HG02943 (cell line): ENCODE results near the gene COMMD7.

Experiments used
- ATAC-seq: cut with Tn5 transposase; IDR thresholded peaks from one replicate; pipeline ENCODE4 v1.9.1; 2021; ENCODE audit warnings: mild to moderate bottlenecking, low read depth, moderate library complexity; ENCODE audit not compliant: unreplicated experiment

COMMD7 gene

DNA sequence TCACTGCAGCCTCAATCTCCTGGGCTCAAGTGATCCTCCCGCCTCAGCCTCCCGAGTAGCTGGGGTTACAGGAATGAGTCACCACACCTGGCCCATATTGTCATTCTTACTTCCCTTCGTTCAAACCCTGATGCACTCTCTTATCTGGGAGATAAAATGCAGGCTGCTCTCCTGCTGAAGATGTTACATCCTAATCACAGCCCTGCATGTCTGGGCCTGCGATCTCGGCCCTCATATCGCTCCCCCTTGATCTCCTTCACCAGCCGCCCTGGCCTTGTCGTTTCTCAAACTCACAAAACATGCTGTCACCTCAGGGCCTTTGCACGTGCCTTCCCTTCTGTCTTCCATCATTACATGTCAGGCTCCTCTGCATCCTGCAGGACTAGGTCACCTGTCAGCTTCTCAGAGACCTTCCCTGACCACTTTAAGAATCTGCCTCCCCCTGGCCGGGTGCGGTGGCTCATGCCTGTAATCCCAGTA lies 60.7 kb downstream of the COMMD7 start:
- ATAC-seq, result no peak

GRCh38 chr20:32681175-32682084 lies 61.8 kb downstream of the COMMD7 start:
- ATAC-seq, result no peak

GRCh38 chr20:32680544-32681174 lies 62.6 kb downstream of the COMMD7 start:
- no peak for ATAC-seq

- ATAC-seq, result no peak
Observed at GRCh38 chr20:32678948-32679347, 64.3 kb downstream of the COMMD7 start.

DNA sequence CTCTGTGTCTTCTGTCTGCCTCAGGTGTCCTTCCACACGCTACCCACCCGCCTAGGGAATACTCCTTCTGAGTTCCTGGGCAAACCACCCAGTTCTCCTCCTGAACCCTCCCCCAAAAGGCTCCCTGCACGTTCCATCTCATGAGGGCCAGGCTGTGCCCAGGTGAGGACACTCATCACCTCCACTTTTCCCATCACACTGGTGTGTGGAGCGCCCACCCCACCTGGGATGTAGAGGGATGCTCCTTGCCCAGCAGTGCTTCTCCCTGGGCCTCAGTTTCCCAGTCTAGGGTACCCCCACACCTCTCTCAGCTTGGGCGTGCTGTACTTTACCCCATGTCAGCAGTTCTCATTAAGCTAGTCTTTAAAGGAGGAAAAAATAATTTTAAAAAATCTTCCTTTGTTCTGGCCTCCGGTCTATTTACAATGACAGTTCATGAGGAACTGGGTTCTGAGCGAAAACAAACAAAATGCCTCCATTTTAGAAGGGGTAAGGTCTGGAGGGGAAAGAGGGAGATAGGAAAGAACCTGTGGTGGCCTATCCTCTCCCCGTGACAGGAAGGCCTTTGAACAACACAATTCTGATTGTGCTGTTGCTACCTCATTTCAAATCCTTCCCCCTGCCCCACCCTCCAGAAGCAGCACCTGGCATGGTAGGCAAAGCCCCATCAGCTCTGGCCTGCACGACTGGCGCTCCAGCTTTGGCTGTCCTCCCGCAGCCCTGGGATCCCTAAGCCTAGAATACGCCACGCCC lies 67.9 kb downstream of the COMMD7 start:
- no peak for ATAC-seq

GRCh38 chr20:32674362-32674789 lies 68.9 kb downstream of the COMMD7 start:
- ATAC-seq, result no peak

DNA sequence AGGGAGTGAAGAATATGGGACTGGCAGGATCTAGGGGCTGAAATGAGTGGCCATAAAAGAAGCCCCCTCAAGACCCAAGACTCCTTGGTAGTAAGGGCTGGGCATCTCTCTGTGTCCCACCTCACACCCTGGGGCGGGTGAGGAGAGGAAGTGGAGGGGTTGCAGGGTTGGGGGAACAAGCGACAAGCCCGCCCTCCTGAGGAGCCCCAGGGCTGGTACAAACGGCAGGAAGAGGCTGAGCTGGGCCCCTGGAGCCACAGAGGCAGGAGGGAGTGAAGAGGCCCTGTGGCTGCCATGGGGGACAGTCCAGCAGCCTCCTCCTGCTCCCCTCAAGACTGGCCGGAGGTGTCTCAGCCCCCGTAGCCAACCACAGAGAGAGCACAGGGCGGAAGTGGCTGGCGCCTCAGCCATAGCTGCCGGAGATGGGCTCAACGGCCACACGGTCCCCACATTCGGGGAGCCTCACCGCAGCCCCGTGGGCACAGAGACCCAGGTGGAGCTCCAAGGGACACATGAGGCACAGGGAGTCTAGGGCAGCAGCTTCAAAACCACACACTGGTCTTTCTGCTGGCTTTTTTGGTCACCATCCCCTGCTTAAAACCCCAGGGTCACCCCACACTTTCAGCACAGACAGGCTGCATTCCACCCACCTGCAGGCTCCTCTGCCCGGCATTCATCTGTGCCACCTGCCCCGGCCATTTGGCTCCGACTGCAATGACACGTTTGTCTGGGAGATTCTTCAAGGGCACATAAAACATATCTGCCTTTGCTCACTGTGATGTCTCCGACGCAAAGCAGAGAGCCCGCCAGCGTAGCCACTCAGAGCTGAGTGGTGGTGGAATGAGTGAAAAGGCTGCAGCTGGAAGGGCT lies 70.0 kb downstream of the COMMD7 start:
- peak; percentile 50 for ATAC-seq

GRCh38 chr20:32672394-32672981 lies 70.8 kb downstream of the COMMD7 start:
- peak; percentile 12 for ATAC-seq

- no peak for ATAC-seq
Observed at GRCh38 chr20:32670773-32671455, 72.4 kb downstream of the COMMD7 start.

GRCh38 chr20:32667027-32667426 lies 76.2 kb downstream of the COMMD7 start:
- no peak for ATAC-seq

GRCh38 chr20:32664678-32665159 lies 78.5 kb downstream of the COMMD7 start:
- ATAC-seq, result no peak

- no peak for ATAC-seq
Observed at GRCh38 chr20:32664012-32664677, 79.1 kb downstream of the COMMD7 start.

DNA sequence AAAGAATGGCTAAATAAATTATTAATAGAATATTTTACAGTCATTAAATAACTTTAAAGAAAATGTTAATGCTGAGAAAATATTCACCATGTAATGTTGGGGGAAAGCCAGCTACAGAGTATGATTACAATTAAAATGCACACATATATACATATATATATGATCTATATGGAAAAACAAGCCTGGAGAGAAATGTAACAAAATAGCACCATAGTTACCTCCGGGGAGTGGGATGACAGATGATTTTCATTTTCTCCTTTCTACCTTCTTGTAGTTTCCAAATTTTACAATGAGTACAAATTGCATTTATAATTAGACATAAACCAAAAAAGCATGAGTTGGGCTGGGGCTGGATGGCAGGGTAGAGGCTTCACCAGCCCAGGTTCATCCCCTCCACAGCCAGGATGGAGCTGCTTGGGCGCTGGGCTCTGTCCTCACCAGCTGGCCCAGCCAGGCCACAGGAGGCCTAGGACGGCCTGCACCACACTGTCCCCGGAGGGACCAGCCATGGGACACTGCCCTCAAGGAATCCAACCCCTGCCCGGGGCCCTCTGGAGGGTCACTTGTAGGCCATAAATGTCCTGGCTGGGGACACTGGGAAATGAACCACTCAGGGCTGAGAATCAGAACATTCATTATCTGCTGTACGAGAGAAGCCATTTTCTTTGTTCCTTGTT lies 79.8 kb downstream of the COMMD7 start:
- ATAC-seq, result no peak

DNA sequence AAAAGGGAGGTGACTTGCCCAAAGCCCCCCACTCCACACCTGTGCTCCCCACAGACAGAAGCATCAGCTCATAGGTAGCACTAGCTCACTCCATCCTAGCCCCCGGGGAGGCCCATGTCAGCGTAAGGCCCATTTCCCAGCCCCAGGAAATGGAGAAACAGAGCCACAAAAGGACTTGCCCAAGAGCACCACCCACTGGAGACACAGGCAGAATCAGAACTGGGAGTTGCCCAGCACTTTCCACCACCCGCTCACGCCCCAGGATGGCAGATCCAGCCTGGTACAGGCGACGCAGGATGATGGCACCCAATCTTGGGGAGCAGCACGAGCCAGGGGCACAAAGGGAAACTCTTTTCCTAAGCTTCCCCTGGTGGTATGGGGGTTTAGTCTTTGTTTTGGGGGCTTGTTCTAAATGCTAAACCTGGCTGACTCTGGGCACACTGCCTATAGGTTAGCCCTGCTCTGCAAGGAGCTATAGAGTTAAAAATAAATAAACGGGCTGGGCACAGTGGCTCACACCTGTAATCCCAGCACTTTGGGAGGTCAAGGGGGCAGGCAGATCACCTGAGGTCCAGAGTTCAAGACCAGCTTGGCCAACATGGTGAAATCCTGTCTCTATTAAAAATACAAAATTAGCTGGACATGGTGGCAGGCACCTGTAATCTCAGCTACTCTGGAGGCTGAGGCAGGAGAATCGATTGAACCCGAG lies 81.3 kb downstream of the COMMD7 start:
- no peak for ATAC-seq

GRCh38 chr20:32660661-32661060 lies 82.6 kb downstream of the COMMD7 start:
- no peak for ATAC-seq

GRCh38 chr20:32656827-32657226 lies 86.4 kb downstream of the COMMD7 start:
- no peak for ATAC-seq

GRCh38 chr20:32655903-32656512 lies 87.3 kb downstream of the COMMD7 start:
- no peak for ATAC-seq
